NCI-H446 (cell line): ENCODE results near the gene UPF2.

Source experiments
- DNase-seq, 2 experiments: peaks; one replicate each; lab custom pipeline; 2025; lab: John Stamatoyannopoulos, UW

UPF2 gene

DNA sequence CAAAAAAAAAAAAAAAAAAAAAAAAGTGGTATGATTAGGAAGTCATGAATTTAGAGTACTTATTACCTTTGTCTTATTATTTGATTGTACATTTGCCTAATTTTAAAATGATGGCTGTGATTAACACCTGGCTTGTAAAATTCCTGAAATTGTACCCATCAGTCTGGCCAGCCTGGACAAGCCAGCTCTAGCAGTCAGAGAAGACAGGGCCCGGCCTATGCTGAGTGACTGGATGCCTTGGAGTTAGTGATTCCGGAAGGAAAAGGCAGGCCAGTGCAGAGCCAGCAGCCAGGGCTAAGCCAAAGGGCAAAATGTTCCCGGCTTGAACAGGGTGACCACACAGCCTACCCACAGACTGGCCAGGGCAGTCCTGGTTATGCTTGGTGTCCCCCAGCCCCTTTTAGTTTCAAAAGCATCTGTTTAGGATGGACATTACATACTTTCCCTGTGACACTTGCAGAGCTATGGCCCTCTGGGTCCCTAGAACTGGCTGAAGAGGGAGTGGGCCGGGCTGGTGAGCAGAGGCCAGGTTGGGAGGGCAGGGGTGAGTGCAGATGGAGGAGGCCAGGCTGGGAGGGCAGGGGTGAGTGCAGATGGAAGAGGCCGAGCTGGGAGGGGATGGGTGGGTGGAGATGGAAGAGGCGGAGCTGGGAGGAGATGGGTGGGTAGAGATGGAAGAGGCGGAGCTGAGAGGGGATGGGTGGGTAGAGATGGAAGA lies 157.7 kb downstream of the UPF2 start:
- no peak for DNase-seq

DNA sequence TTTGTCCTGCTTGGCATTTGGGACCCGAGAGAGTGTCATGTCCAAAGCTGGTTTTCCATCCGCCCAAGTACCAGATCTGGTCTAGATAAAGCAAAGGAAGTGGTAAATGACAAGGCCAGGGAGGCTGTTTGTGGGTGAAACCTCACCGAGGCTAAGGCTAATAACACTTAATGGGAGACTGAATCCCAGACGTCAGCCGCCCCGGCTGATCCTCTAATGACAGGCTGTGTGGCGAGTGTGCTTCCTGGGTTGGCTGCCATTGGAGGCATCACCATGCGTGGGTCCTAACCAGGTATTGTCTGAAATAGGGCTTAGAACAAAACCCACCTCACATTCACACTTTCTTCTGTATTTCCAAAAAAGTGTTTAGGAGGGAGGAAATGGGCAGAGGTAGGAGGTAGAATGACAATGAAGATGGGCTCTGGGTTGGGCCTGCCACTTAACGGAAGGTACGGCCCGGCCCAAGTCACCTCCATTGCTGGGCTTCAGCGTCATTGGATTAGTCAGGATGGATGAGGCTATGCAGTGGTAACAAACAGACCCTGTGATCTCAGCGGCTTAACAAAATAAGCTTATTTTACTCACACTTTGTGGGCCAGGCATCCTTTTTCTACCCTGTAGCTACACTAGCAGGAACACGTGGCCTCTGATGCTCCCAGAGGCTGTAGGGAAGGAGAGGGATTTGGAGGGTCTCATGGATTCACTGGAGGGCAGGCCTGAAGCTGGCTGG lies 159.8 kb downstream of the UPF2 start:
- no peak for DNase-seq

DNA sequence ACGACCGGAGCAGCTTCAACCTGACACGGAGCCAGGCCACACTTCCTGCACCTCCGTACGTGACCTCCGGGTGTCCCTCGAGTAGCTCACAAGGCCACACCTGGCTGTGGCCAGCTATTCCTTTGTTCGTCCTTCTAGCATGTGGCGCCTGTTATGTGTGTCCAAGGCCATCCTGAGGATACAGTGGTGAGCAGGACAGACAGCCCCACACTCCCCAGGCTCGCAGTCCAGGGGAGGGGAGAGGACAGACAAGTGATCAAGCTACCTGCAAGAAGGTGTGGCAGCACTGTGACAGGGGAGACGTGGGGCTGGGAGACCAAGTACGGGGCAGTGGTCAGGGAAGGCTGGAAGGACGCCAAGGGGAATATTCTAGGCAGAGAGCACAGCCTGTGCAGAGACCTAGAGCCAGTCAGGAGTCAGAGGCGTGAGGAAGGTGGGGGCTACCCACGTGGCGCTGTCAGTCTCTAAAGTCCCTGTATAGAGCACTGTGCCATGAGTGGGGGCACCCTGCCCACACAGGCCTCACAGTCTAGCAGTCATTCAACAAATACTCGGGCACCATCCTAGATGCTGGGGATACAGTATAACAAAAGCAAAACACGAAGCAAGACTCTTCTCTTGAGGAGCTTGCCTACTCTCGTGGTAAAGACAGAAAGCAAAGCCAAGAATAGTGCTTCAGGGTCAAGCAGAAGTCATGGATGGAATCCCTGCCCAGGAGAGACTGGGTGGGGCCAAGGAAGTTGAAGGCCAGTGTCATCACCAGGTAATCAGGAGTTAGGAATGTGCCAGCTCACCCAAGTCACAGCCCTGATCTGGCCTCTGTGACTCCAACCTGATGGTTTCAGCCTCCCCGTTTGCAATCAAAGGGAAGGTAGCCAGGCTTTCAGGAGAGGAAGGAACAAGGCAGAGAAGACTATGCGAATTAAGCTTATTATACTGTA lies 160.9 kb downstream of the UPF2 start:
- no peak for DNase-seq

DNA sequence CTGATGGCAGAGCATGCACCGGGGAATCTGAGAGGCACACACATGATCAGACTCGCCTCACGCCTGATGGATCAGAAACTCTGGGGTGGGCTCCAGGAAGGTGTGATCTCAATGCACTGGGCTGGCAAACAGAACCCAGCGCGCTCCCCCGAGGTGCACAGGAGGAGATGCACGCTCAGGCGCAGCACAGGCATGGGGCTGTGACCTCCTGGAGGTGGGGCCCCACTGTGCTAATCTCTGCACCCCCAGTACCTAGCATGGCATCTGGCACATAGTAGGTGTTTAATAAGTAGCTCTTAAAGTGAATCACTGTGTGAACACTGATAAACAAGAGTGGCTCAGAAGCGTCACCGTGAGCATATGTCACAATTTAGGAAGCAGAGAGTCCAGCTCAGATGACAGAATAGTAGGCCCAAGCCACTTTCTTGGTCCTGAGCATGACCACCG lies 161.6 kb downstream of the UPF2 start:
- no peak for DNase-seq

DNA sequence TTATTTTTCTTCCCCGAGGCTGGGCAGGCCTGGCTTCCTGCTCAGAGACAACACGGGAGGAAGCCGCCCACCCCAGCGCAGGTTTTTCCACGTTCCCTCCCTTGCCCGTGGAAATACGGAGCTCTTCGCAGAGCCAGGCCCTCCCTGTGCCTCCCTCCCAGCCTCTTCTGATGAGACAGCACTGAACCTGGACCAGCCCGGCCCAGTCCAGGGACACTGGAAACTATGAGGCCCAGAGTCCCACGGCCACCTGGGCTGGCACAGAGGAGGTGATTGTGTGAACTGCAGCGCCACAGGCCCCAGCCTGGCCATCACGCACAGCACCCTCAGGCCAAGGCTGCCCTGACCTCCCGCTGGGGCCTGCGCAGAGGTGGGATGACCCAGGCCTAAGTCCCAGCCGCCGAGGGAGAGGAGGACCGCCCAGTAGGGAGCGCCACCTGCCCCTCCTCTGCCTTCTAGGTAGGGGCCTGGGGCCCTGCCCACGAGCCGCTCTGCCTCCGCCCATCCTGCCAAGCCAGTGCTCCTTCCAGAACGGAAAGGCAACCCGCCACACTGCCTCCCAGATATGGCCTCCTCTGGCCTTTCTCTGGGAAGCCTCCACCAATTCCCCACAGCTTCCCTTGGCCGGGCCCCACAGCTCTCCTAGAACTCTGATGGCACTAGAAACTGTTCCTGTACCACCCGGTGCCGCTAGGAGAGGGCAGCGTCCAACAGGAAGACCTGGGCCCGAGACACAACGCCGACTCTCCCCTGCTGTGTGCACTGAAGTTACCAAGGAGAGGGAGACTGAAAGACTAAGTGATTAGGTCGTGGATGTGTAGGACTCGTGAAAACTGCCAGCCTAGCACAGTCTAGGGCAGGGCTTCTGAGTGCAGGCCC lies 162.2 kb downstream of the UPF2 start:
- no peak for DNase-seq

DNA sequence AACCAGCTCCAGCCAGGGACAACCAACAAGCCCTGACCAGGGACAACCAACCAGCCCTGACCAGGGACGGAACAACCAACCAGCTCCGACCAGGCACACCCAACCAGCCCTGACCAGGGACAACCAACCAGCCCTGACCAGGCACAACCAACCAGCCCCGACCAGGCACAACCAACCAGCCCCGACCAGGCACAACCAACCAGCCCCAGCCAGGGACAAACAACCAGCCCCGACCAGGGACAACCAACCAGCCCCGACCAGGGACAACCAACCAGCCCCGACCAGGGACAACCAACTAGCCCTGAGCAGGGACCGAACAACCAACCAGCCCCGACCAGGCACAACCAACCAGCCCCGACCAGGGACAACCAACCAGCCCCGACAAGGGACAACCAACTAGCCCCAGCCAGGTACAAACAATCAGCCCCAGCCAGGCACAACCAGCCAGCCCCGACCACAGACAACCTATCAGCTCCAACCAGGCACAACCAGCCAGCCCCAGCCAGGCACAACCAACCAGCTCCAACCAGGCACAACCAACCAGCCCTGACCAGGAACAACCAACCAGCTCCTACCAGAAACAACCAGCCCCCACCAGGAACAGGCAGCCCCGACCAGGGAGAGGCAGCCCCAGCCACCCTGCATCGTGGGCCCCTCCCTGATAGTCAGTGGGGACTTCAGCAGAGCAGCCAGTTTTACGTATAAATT lies 163.1 kb downstream of the UPF2 start:
- DNase-seq: no peak

DNA sequence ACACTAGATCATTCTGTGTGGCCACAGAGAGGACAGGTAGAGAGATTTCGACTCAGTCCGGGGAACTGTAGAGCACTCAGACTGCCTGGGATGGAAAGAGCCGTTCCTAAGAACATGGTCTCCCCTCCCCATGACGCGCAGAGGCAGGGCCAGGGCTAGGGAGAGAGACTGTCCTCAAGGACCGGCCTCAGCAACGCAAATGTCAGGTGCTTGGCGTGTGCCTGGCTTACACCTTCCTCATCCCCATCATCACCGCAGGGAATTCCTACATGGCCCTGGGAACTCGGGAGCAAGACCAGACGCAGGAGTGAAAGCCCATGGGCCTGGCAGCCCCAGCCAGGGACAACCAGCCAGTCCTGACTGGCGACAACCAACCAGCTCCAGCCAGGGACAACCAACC lies 163.8 kb downstream of the UPF2 start:
- DNase-seq: no peak

DNA sequence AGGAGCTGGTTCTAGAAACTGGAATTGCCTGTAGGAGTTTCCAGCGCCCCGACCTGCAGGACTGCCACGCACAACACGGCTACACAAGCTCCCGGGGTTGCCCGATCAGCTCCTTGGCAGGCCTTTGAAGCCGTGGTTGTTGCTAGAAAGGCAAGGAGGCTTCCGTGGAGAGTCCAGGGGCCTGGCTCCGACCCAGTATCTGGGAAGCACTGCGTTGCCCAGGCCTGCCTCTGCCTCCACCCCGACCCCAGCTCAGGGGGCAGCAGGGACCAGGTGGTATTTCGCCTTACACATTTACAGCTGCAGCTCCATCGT lies 165.1 kb downstream of the UPF2 start:
- no peak for DNase-seq

DNA sequence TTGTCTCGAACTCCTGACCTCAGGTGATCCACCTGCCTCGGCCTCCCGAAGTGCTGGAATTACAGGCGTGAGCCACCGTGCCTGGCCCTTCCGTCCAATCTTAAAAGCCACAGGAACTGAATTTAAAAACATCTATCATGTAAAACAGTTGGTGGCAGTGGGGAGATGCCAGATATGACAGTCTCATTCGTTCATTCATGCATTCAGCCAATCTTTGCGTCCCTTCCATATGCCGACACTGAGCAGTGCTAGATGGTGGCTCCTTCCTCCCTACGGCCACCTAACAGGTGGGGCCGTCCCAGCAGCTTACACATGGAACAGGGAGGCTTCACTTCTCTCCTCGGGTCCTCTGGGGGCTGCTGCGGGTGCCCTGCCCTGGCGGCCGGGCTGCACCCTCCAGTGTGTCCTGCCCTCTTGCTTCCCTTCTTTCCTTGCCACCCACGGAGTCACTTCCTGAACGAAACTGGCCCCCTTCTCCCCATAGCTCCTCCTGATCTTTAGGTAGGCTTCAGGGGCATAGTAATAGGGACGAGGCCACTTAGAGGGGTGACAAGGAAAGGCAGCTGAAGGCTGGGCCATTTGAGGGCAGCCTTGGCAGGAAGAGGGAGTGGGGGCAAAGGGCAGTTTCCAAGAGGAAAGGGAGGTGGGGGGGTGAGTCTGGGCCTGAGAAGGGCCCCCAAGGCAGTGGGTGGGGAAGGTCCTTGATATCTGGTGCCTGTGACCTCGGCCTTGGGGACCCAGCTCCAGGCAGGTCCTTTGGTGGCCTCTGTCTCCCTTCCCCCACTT lies 165.6 kb downstream of the UPF2 start:
- DNase-seq: no peak

DNA sequence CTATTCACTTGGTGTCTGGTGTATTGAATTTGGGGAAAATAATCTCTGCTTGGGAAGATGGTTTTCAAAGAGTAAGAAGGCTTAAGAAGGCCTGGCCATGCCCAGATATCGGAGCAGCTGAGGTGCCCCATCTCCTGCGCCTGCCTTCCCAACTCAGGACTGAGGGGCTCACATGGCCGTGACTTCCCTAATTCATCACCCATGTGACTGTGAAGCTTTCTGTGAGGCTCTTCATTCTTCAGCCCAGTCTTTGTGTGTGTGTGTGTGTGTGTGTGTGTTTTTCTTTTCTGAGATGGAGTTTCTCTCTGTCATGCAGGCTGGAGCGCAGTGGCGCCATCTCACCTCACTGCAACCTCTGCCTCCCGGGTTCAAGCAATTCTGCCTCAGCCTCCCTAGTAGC lies 166.3 kb downstream of the UPF2 start:
- no peak for DNase-seq

DNA sequence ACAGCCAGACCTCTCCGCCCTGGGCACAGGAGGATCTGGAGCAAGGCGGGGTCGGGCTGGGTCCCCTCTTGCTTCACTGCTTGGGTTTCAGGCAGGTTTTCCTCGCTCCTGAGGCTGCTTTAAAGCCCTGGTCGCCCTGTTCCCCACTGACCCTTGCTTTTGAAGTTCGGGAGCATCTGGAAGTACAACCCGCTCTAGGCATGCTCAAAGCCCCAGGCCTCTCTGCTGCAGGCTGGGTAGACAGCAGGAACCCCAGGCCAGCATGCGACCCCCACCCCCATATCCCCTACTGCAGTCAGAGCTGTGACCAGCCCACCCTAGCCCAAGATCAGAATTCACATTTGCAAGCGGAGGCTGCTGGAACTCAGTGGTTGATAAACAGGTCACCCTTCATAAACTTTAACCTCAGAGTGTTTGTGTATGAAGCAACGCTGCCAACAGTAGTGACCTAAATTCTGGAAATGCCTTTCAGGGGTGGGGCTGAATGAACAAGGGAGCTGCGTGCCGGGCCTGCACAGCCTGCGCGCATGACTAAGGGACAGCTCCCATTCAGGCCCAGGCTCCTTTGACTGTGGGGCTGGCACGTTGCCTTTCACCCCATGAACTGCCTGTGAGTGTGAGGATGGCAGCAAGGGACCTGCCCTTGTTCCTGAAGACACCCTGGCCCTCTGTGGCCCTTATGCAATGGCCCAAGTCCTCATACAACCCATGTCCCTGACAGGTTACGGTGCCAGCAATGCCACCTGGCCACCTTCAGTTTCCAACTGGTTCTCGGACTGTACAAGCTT lies 166.9 kb downstream of the UPF2 start:
- DNase-seq: no peak

DNA sequence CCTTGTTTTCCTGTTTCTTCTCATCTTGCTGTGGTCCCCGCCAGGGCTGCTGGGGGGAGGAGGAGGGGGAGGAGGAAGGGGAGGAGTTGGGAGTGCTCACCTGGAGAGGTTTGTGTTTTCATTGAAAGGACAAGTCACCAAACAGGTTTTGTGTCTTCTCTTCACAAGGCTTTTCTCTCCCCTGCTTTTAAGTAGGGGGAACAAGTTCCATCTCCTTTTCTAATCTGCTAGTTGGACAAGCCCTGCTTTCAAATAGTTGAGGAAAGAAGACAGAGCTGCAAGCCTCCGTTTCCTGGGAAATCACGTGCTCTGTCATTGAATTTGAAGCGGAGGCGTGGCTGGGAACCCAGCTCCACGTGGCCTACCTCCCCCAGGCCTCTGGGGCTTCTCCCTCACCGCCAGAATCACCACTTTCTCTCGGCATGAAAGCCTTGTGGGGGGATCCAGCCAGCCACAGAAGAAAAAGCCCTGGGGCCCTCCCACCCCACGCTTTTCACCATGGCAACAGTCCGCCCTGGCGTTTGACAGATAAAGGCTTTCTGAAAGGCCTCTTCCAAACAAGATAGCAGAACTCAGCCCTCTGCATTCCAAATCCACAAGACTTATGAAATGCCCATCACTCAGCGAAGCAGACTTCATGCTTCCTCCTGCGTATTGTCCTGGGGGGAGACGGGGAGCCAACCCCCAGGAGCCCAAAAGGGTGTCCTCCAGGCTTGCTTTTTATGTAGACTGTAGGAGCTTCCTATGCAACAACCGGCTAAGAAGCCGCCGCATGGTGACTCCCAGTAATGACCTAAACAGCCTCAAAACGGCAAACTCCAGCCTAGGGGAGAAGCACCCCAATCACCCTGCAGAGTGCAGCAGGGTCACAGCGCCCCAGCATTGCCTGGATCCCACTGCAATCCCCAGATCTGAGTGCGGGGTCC lies 167.8 kb downstream of the UPF2 start:
- no peak for DNase-seq

DNA sequence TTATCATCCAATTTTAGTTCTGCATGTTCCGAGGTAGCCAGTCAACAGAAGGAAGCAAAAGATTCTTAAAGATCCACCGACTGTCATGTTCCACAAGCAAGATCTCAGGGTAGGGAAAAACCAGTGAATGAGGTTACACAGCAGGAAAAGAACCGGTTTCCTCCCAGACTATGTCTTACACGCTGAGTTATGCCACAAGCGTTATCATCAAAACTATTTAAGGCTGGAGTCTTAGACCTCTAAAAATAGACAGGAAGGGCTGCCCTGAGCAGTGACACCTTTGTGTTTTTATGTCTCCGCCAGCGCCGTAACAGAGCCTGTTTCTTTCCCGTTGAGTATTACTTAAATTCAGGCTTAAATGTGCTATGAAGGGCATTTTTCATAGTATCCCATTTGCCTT lies 171.1 kb downstream of the UPF2 start:
- no peak for DNase-seq

DNA sequence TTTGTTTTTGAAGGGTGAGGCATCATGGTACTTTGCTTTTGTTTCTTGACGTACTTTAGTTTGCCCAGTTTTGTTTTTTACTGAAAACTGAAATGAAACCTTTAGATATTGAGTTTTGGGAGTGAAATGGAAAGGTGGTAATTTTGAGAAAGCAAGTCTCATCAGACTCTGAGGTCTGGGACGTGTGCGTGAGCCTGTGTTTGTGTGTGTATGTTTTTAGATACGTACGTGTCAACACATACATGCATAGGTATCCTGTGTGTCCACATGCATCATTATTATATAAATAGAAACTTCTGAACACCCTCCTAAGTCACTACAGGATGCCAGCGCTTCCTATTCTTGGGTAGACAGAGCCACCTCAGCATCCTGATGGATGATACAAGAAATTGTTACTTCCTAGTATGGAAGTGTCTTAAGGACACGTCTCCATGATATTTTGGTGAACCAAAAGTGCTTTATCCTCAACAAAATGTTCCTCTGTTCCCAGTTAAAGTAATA lies 171.7 kb downstream of the UPF2 start:
- DNase-seq: no peak

DNA sequence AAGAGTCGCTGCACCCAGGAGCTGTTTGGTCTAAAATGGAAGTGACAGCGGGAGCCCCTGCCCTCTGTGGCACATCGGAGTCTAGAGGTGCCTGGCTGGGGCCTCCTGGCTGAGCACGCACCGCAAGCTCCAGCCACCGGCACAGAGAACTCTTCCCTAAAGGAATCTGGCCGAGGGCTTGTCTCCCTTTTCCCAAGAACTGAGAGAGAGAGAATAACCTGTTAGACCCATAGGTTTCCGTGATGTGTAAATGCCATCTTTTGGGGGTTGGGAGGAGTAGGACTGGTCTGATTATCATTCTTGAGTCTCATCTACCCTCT lies 172.2 kb downstream of the UPF2 start:
- DNase-seq: no peak
